WERI-Rb-1 (cell line): ENCODE measurements around the gene TMUB1.
A peak's percentile ranks its signal among the peaks of the same experiment; 100 is the strongest.

Source experiments
- DNase-seq: peaks from one replicate; pipeline ENCODE4 v3.0.0-alpha.2; 2020
- H3K27ac ChIP-seq: fragments of 250-450 bp; sonication (Bioruptor Pico); 2 replicates; pipeline ENCODE4 v1.5.1; 2020; ENCODE audit warnings: mild to moderate bottlenecking, moderate library complexity
- H3K27me3 ChIP-seq: fragments of 250-450 bp; sonication (Bioruptor Pico); 2 replicates; pipeline ENCODE4 v1.5.1; 2021; ENCODE audit warnings: mild to moderate bottlenecking, low read depth, moderate library complexity; ENCODE audit not compliant: insufficient read depth, severe bottlenecking
- H3K36me3 ChIP-seq: fragments of 250-450 bp; sonication (Bioruptor Pico); 2 replicates; pipeline ENCODE4 v1.5.1; 2020; ENCODE audit warnings: mild to moderate bottlenecking, moderate library complexity
- H3K4me3 ChIP-seq: 2 replicates; pipeline ENCODE4 v1.5.1; 2011; ENCODE audit warnings: low read depth, mild to moderate bottlenecking, control low read depth, low read length
- H3K9me3 ChIP-seq: fragments of 250-450 bp; sonication (Bioruptor Pico); 2 replicates; pipeline ENCODE4 v1.5.1; 2021; ENCODE audit warnings: mild to moderate bottlenecking, moderate library complexity; ENCODE audit not compliant: severe bottlenecking
- TF ChIP-seq, protein P1 (sequence below): IDR thresholded peaks from 2 replicates; pipeline ENCODE4 v1.5.1; 2011; ENCODE audit warnings: low read depth, mild to moderate bottlenecking, control low read depth, inconsistent platforms, low read length

TMUB1 gene

GRCh38 chr7:151032936-151033863 is 50.1 kb downstream of the TMUB1 start:
- Histone ChIP-seq H3K27me3 (no peaks in the 10 kb centered on the region), H3K9me3 (no peaks in the 10 kb centered on the region), H3K4me3 (no peak overlapping the region), H3K36me3 (peaks cover 9% of the 10 kb centered on the region), H3K27ac (no peak overlapping the region)
- TF ChIP-seq, protein P1, sequence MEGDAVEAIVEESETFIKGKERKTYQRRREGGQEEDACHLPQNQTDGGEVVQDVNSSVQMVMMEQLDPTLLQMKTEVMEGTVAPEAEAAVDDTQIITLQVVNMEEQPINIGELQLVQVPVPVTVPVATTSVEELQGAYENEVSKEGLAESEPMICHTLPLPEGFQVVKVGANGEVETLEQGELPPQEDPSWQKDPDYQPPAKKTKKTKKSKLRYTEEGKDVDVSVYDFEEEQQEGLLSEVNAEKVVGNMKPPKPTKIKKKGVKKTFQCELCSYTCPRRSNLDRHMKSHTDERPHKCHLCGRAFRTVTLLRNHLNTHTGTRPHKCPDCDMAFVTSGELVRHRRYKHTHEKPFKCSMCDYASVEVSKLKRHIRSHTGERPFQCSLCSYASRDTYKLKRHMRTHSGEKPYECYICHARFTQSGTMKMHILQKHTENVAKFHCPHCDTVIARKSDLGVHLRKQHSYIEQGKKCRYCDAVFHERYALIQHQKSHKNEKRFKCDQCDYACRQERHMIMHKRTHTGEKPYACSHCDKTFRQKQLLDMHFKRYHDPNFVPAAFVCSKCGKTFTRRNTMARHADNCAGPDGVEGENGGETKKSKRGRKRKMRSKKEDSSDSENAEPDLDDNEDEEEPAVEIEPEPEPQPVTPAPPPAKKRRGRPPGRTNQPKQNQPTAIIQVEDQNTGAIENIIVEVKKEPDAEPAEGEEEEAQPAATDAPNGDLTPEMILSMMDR, result peak; percentile 47
- peak; percentile 50 for DNase-seq
